Mucosa of descending colon (tissue), 3 donors: ENCODE measurements around the gene FAM162A. TPM values are rescaled to one million over a fixed set of nuclear protein-coding genes. Genes with fewer than 3 reads are reported as not detected.
"Not testable (repeated sequence)": the region's sequence is repeated elsewhere in the genome, so short reads cannot be mapped to it uniquely, and the experiment has no call there.

Experiments
- ATAC-seq: fragments of 200-7000 bp; cut with Tn5 transposase; one replicate; pipeline ENCODE4 v1.9.1; 2020; ENCODE audit warnings: mild to moderate bottlenecking, moderate library complexity
- DNase-seq, 3 donors: peaks; one replicate each; pipeline ENCODE4 v3.0.0-alpha.2; 2020
- H3K36me3 ChIP-seq: fragments of 200-600 bp; one replicate; pipeline ENCODE4 v1.8.0; 2021; ENCODE audit warnings: low read depth, mild to moderate bottlenecking
- H3K4me1 ChIP-seq: fragments of 200-600 bp; one replicate; pipeline ENCODE4 v1.8.0; 2021; ENCODE audit warnings: low read depth, mild to moderate bottlenecking
- H3K4me3 ChIP-seq: fragments of 200-600 bp; one replicate; pipeline ENCODE4 v1.8.0; 2021; ENCODE audit warnings: mild to moderate bottlenecking
- H3K9me3 ChIP-seq: fragments of 200-600 bp; one replicate; pipeline ENCODE4 v1.8.0; 2021; ENCODE audit warnings: mild to moderate bottlenecking
- intact Hi-C, 2 donors: fragments of 100-400 bp; cut with DNase I in 1 of 2; cut with micrococcal nuclease in 1 of 2; formaldehyde crosslinking; loops; one replicate each; pipeline versions ENCODE4 v1.11.0 to v1.11.1; 2022; cut with DNase I, micrococcal nuclease
- total RNA-seq, 3 donors: library from RNA; stranded (reverse); fragmentation: NEBNext Ultra II Directional in 2 of 3; extraction: Animal tissue kit (Norgen Biotek cat#: 25700) in 2 of 3; gene quantifications; one replicate each; pipeline versions ENCODE4 v1.2.1 to v1.2.4, GENCODE V29; 2021 to 2023
- TF ChIP-seq, protein P1 (sequence below): fragments of 200-600 bp; IDR thresholded peaks from one replicate; pipeline ENCODE4 v1.8.0; 2022; ENCODE audit warnings: antibody characterized with exemption, mild to moderate bottlenecking
- donor health status: DM: no; HTN: no; CAD: no; lungs with moderate emphysema.
- donor health status: DM: no; HTN: no; CAD: no.
- donor health status: DM: no; HTN: yes; CAD: no.

The FAM162A gene
- total RNA-seq, 3 donors from 2014 or later: 111 to 206 (median 152) TPM

DNA sequence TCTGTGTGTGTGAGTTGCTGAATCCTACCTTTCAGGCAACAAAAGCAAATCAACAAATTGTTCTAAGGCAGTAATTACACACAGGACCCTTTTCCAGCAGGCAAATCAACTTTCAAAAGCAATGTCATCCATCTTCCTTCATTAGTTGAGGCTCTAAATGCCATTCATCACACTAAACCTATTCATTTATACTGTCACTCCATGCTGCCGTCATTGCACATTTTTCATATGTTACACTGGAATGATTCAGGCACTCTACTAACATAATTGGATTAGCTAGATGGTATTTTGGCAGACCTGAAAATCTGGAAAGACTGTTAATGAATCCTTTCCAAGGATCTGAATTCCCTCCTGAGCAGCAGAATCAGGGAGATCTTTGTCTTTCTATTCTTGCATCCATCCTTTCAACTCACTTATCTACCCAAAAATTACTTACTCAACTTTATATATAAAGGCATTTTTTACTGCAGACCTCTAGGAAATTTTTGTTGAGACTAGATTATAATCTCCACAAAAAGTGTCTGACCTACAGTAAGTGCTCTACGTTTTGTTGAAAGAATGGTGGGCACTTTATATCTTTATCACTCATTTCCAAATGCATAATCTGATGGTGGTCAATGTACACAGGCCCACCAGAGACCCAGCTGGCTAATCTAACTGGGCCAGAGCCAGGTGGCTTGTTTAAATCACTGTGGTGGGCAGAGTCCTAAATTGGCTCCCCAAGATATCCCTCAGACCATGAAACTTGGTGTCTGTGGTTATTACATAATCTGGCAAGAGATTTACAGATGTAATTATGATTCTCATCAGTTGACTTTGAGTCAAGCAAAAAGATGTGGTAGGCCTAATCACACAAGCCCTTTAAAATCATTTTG is 25.9 kb upstream of the FAM162A start:
- intact Hi-C loops: loop anchor here in 1 of 2 donors (5.0 kb wide), 1 partner anchor 51 kb away; no protein-coding TSS in a partner anchor
- H3K4me3 ChIP-seq: no peak overlapping the region
- H3K36me3 ChIP-seq: peaks cover 5% of the 10 kb centered on the region
- H3K9me3 ChIP-seq: no peaks in the 10 kb centered on the region
- TF ChIP-seq, protein P1, sequence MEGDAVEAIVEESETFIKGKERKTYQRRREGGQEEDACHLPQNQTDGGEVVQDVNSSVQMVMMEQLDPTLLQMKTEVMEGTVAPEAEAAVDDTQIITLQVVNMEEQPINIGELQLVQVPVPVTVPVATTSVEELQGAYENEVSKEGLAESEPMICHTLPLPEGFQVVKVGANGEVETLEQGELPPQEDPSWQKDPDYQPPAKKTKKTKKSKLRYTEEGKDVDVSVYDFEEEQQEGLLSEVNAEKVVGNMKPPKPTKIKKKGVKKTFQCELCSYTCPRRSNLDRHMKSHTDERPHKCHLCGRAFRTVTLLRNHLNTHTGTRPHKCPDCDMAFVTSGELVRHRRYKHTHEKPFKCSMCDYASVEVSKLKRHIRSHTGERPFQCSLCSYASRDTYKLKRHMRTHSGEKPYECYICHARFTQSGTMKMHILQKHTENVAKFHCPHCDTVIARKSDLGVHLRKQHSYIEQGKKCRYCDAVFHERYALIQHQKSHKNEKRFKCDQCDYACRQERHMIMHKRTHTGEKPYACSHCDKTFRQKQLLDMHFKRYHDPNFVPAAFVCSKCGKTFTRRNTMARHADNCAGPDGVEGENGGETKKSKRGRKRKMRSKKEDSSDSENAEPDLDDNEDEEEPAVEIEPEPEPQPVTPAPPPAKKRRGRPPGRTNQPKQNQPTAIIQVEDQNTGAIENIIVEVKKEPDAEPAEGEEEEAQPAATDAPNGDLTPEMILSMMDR: no peak
- DNase-seq (no peak), ATAC-seq (no peak)
- H3K4me1 ChIP-seq: peaks cover 9% of the 10 kb centered on the region

DNA sequence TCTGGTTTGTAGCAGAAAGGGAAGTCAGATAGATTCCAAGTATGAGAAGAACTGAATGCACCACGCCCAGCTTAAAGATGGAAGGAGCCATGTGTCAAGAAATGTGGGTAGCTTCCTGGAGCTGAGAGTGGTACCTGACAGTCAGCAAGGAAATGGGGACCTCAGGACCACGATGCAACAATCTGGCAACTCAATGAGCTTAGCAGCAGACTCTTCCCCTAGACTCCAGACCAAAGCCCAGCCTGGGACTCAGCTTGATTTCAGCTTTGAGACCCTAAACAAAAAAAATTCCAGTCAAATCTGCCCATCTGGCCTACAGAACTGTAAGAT is 25.3 kb upstream of the FAM162A start:
- TF ChIP-seq, protein P1: no peak
- ATAC-seq (no peak), DNase-seq (no peak)
- H3K9me3 ChIP-seq: no peaks in the 10 kb centered on the region
- H3K4me1 ChIP-seq: peaks cover 12% of the 10 kb centered on the region
- H3K4me3 ChIP-seq: no peak overlapping the region
- peaks cover 5% of the 10 kb centered on the region for H3K36me3 ChIP-seq
- intact Hi-C loops: loop anchor here in 1 of 2 donors (5.0 kb wide), 1 partner anchor 51 kb away; no protein-coding TSS in a partner anchor

DNA sequence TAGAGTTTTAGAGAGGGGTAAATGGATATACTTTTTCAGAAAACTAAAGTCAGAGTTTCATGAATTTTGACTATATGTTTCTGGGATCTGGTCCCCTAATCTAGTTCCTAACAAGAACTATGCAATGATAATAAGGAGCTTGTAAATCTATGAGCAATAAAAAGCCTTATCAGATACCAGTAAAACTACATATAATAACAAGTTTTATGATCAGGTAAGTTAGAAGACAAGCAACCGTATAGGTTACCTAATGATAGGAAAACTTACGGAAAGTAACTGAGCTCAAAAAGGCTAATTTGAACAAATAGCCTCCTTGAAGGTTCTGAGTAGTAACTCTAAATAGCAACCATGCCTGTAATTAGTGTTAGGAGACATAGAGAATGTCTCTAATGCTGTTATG is 22.0 kb upstream of the FAM162A start:
- ATAC-seq: peak; percentile 63
- peaks cover 22% of the 10 kb centered on the region for H3K4me1 ChIP-seq

GRCh38 chr3:122364490-122364889 is 19.5 kb upstream of the FAM162A start:
- DNase-seq (no peak), ATAC-seq (no peak)
- Histone ChIP-seq H3K9me3 (no peaks in the 10 kb centered on the region), H3K36me3 (peaks cover 5% of the 10 kb centered on the region), H3K4me1 (peaks cover 28% of the 10 kb centered on the region), H3K4me3 (no peak overlapping the region)
- TF ChIP-seq, protein P1: no peak
- intact Hi-C loops: no loop called here

More for the DNA sequence above, 22.0 kb upstream of the FAM162A start:
- peaks cover 5% of the 10 kb centered on the region for H3K36me3 ChIP-seq
- TF ChIP-seq, protein P1: no peak
- intact Hi-C loops: no loop called here
- H3K9me3 ChIP-seq: no peaks in the 10 kb centered on the region
- no peak overlapping the region for H3K4me3 ChIP-seq
- DNase-seq: no peak

DNA sequence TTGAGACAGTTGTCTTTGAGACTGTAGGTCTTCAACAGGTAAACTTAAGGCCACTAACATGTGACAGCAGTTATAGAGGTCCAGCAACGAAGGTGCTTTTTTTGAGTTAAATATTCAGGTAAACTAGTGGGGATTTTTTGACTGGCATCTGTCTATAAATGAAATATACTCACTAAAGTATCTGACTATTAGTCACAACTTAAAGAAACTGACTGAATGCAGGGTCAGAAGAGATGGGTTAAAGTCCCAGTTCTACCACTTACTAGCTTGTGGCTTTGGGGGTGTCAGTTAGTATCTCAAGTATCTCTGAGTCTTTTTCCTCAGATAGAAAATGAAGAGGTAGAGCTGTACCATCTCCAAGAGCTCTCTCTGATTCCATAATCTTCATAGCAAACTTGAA is 18.9 kb upstream of the FAM162A start:
- TF ChIP-seq, protein P1: no peak
- no peak for DNase-seq
- Histone ChIP-seq H3K4me1 (peaks cover 28% of the 10 kb centered on the region), H3K4me3 (no peak overlapping the region), H3K9me3 (no peaks in the 10 kb centered on the region), H3K36me3 (peaks cover 5% of the 10 kb centered on the region)
- no peak for ATAC-seq
- intact Hi-C loops: no loop called here

- peaks cover 31% of the 10 kb centered on the region for H3K4me1 ChIP-seq
- H3K4me3 ChIP-seq, H3K36me3 ChIP-seq, intact Hi-C loops, H3K9me3 ChIP-seq: not testable (repeated sequence)
- ATAC-seq (peak; percentile 88), DNase-seq (peak in 2 of 3 donors; percentile 61 to 64)
Measured at GRCh38 chr3:122365582-122366378, 18.2 kb upstream of the FAM162A start.
